H1 (cell line): Measurements from ENCODE around the gene STT3A. TPM values are rescaled to one million over a fixed set of nuclear protein-coding genes. Genes with fewer than 3 reads are reported as not detected.

Experiments used
- CTCF ChIA-PET: fragments of 300-600 bp; sonication (Branson Sonifier 250); formaldehyde crosslinking; loops from one replicate; lab custom pipeline; 2021; ENCODE audit not compliant: partially characterized antibody; lab: Charles Lee
- POLR2A ChIA-PET: fragments of 300-600 bp; sonication (Branson Sonifier 250); formaldehyde crosslinking; loops from one replicate; lab custom pipeline; 2021; ENCODE audit warnings: inconsistent platforms; ENCODE audit not compliant: partially characterized antibody; lab: Charles Lee
- DNase-seq, 2 experiments: peaks; one replicate each; pipeline versions ENCODE4 v3.0.0 to v3.0.0-alpha.2; 2010 to 2022; ENCODE audit warnings: low spot score in 2 of 2, low read depth in 1 of 2, mixed read lengths in 1 of 2
- FAIRE-seq: peaks from 2 replicates; lab custom pipeline; 2011; peaks lifted over from hg19 to GRCh38; lab: Jason Lieb, UNC
- H2AFZ ChIP-seq: 2 replicates; pipeline ENCODE4 v1.8.1; 2012; ENCODE audit warnings: low read length, inconsistent platforms
- H2AK5ac ChIP-seq: 2 replicates; pipeline ENCODE4 v1.6.1; 2013; ENCODE audit warnings: low read depth, low read length
- H2BK120ac ChIP-seq: replicated peaks from 2 replicates; pipeline ENCODE3; 2013; ENCODE audit warnings: low read depth, low read length, inconsistent platforms
- H2BK12ac ChIP-seq: 2 replicates; pipeline ENCODE4 v1.6.1; 2013; ENCODE audit warnings: low read depth, low read length
- H2BK15ac ChIP-seq: 2 replicates; pipeline ENCODE4 v1.6.1; 2013; ENCODE audit warnings: low read length
- H2BK20ac ChIP-seq: 2 replicates; pipeline ENCODE4 v1.6.1; 2013; ENCODE audit warnings: low read length
- H2BK5ac ChIP-seq: 2 replicates; pipeline ENCODE4 v1.6.1; 2013; ENCODE audit warnings: low read depth, low read length
- H3K14ac ChIP-seq: 2 replicates; pipeline ENCODE4 v1.6.1; 2013; ENCODE audit warnings: inconsistent platforms; ENCODE audit not compliant: insufficient read length
- H3K18ac ChIP-seq: 2 replicates; pipeline ENCODE4 v1.6.1; 2013; ENCODE audit warnings: low read length; ENCODE audit errors: extremely low read depth
- H3K23ac ChIP-seq: 2 replicates; pipeline ENCODE4 v1.6.1; 2013; ENCODE audit warnings: inconsistent platforms; ENCODE audit not compliant: insufficient read length
- H3K23me2 ChIP-seq: 2 replicates; pipeline ENCODE4 v1.6.1; 2013; ENCODE audit warnings: low read depth, low read length
- H3K27ac ChIP-seq: 2 replicates; pipeline ENCODE4 v1.6.1; 2011; ENCODE audit warnings: low read depth, low read length, inconsistent platforms
- H3K27me3 ChIP-seq, 4 experiments: replicated peaks in 1 of 4; 1 replicate in 1 of 4; 2 replicates in 3 of 4; pipeline versions ENCODE4 v1.6.1 to v1.8.1; 2011 to 2013; ENCODE audit warnings: low read length in 3 of 4, mild to moderate bottlenecking in 3 of 4, inconsistent platforms in 2 of 4, mixed read lengths in 2 of 4, moderate library complexity in 1 of 4; ENCODE audit not compliant: control insufficient read depth in 3 of 4, insufficient read depth in 3 of 4; ENCODE audit errors: extremely low read depth in 1 of 4
- H3K36me3 ChIP-seq, 4 experiments: 2 replicates each; pipeline versions ENCODE4 v1.6.1 to v1.8.1; 2011 to 2013; ENCODE audit warnings: mild to moderate bottlenecking in 4 of 4, low read length in 3 of 4, moderate library complexity in 2 of 4, control low read depth in 1 of 4, inconsistent platforms in 1 of 4; ENCODE audit not compliant: insufficient read depth in 4 of 4, control insufficient read depth in 2 of 4
- H3K4ac ChIP-seq: replicated peaks from 2 replicates; pipeline ENCODE3; 2013; ENCODE audit warnings: low read length, low read depth, mixed read lengths, inconsistent platforms; ENCODE audit not compliant: insufficient read length
- H3K4me1 ChIP-seq, 4 experiments: replicated peaks in 1 of 4; 1 replicate in 1 of 4; 2 replicates in 3 of 4; pipeline versions ENCODE4 v1.6.1 to v1.8.1; 2011 to 2013; ENCODE audit warnings: low read length in 3 of 4, inconsistent platforms in 2 of 4, mixed read lengths in 1 of 4; ENCODE audit not compliant: insufficient read depth in 4 of 4, control insufficient read depth in 3 of 4
- H3K4me2 ChIP-seq, 2 experiments: 2 replicates each; pipeline versions ENCODE4 v1.6.1 to v1.8.1; 2011 to 2013; ENCODE audit warnings: low read depth in 2 of 2, low read length in 2 of 2, control low read depth in 1 of 2, inconsistent platforms in 1 of 2, mild to moderate bottlenecking in 1 of 2; ENCODE audit not compliant: insufficient read depth in 1 of 2
- H3K4me3 ChIP-seq, 4 experiments: fragments of 200-600, 300-600 bp in 1 of 4; sonication (generic), shearing (Covaris generic), sonication (Bioruptor Twin) in 1 of 4; 2 replicates each; pipeline versions ENCODE4 v1.5.1 to v1.8.1; 2011 to 2016; ENCODE audit warnings: low read length in 4 of 4, low read depth in 3 of 4, control low read depth in 2 of 4, inconsistent platforms in 2 of 4, mild to moderate bottlenecking in 2 of 4, mixed read lengths in 1 of 4, moderate library complexity in 1 of 4; ENCODE audit not compliant: insufficient read depth in 2 of 4; ENCODE audit errors: extremely low read depth in 1 of 4
- H3K56ac ChIP-seq: replicated peaks from 2 replicates; pipeline ENCODE3; 2013; ENCODE audit warnings: low read depth, mild to moderate bottlenecking, mixed read lengths, low read length, inconsistent platforms; ENCODE audit not compliant: insufficient read length
- H3K79me1 ChIP-seq: 2 replicates; pipeline ENCODE4 v1.6.1; 2013; ENCODE audit warnings: low read depth, low read length, control low read depth
- H3K79me2 ChIP-seq, 2 experiments: 2 replicates each; pipeline versions ENCODE4 v1.6.1 to v1.8.1; 2012 to 2013; ENCODE audit warnings: low read length in 2 of 2, mild to moderate bottlenecking in 2 of 2, inconsistent platforms in 1 of 2; ENCODE audit not compliant: insufficient read depth in 2 of 2, control insufficient read depth in 1 of 2
- H3K9ac ChIP-seq, 4 experiments: replicated peaks in 1 of 4; 1 replicate in 1 of 4; 2 replicates in 3 of 4; pipeline versions ENCODE4 v1.6.1 to v1.8.1; 2011 to 2013; ENCODE audit warnings: low read depth in 3 of 4, low read length in 3 of 4, control low read depth in 2 of 4, mild to moderate bottlenecking in 2 of 4, moderate library complexity in 2 of 4, inconsistent platforms in 1 of 4; ENCODE audit errors: extremely low read depth in 1 of 4
- H3K9me3 ChIP-seq, 2 experiments: 2 replicates each; pipeline versions ENCODE4 v1.6.1 to v1.8.1; 2012 to 2013; ENCODE audit warnings: mild to moderate bottlenecking in 2 of 2, moderate library complexity in 2 of 2, control low read depth in 1 of 2, inconsistent platforms in 1 of 2, low read depth in 1 of 2, low read length in 1 of 2, mixed read lengths in 1 of 2; ENCODE audit not compliant: insufficient read depth in 2 of 2
- H4K20me1 ChIP-seq, 2 experiments: replicated peaks in 1 of 2; 2 replicates each; pipeline versions ENCODE3 to v1.8.1; 2011 to 2013; ENCODE audit warnings: inconsistent platforms in 2 of 2, low read length in 2 of 2, mild to moderate bottlenecking in 1 of 2; ENCODE audit not compliant: insufficient read depth in 2 of 2, control insufficient read depth in 1 of 2
- H4K5ac ChIP-seq: 2 replicates; pipeline ENCODE4 v1.6.1; 2013; ENCODE audit warnings: low read length, low read depth, mixed read lengths, inconsistent platforms; ENCODE audit not compliant: insufficient read length
- H4K8ac ChIP-seq: 2 replicates; pipeline ENCODE4 v1.8.0; 2013; ENCODE audit warnings: mild to moderate bottlenecking, moderate library complexity, low read length, inconsistent platforms; ENCODE audit not compliant: insufficient read depth; ENCODE audit errors: extremely low read depth
- H4K91ac ChIP-seq: replicated peaks from 2 replicates; pipeline ENCODE3; 2013; ENCODE audit warnings: low read length, mixed read lengths, inconsistent platforms; ENCODE audit not compliant: insufficient read length
- EGR1 ChIP-seq: IDR thresholded peaks from 2 replicates; pipeline ENCODE4 v1.6.1; 2011; ENCODE audit warnings: low read depth, low read length, borderline replicate concordance
- WGBS, 2 experiments: shearing (Covaris generic) in 1 of 2; methylation state at CpG; one replicate each; pipeline versions ENCODE4 v1.1.6 to v1.1.7; 2013 to 2015; ENCODE audit warnings: low lambda C conversion rate in 2 of 2, mixed read lengths in 2 of 2, inconsistent platforms in 1 of 2, low coverage in 1 of 2, missing lambda C conversion rate in 1 of 2; ENCODE audit not compliant: insufficient replicate concordance in 2 of 2, insufficient coverage in 1 of 2, insufficient read length in 1 of 2; ENCODE audit errors: extremely low coverage in 1 of 2, missing lambda C conversion rate in 1 of 2; 5-methylcytosine and 5-hydroxymethylcytosine counted together
- polyA plus RNA-seq, 7 experiments: library from polyadenylated mRNA; depleted of rRNA in 3 of 7; stranded (reverse) in 5 of 7; unstranded in 2 of 7; fragments of >200 nt in 5 of 7; fragments of 200-250 nt in 2 of 7; gene quantifications; 1 replicate in 5 of 7; 2 replicates in 1 of 7; 4 replicates in 1 of 7; pipeline versions ENCODE4 v1.2.1 to v1.2.3, GENCODE V29; 2011 to 2013; ENCODE audit warnings: missing spikeins in 2 of 7, mixed read lengths in 2 of 7
- total RNA-seq: library from RNA; stranded (reverse); fragmentation: NEBNext Ultra II Directional; extraction: Animal tissue kit (Norgen Biotek cat#: 25700); gene quantifications from 2 replicates; pipeline ENCODE4 v1.2.1, GENCODE V29; 2021

Gene STT3A
- total and polyA plus RNA-seq, 2 of the 8 experiments (the other 6 are each of a cell fraction or from before 2014, with no cell fraction given): 173 to 211 TPM

DNA sequence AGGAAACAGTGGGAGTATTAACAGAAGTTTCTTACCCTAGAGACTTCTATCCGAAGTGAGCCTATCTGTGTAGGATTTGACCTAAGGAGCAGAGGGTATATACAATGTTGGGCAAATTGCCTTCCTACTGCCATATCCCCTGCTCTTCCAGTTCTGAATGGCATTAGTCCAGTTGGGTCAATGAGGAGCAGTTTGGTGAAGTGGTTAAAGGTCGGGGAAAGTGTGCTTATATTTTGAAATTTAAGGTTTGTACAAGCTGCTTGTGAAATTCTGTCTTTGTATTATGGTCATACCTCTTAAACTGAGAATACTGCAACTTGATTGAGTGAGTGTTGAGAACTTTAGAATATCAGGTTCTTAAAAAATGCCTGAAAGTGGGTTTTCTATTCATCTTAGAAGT is 21.7 kb upstream of the STT3A start:
- H3K56ac ChIP-seq: no peak overlapping the region
- peaks cover 2 to 10% (median 5%) of the 10 kb centered on the region in 4 experiments; a peak in 6 of 7 replicates for H3K4me1 ChIP-seq
- H2BK120ac ChIP-seq: no peak overlapping the region
- H4K91ac ChIP-seq: no peak overlapping the region
- FAIRE-seq (no peak), DNase-seq (no peak)
- H2AFZ ChIP-seq: no peak overlapping the region
- no peak overlapping the region for H2BK5ac ChIP-seq
- no peak overlapping the region for H2BK20ac ChIP-seq
- H3K27me3 ChIP-seq: no peaks in the 10 kb centered on the region
- ChIA-PET POLR2A (interaction anchor here (1.2 to 4.5 kb wide), 4 partner anchors 22 to 78 kb away, joined by 3 to 28 read pairs (median 12); partner anchors contain the start of genes CHEK1 and STT3A), CTCF (interaction anchor here (1.2 kb wide), 1 partner anchor 21 kb away, joined by 3 read pairs; the partner anchor contains the start of gene STT3A)
- no peak overlapping the region for H3K9ac ChIP-seq
- H3K23me2 ChIP-seq: peaks cover 6% of the 10 kb centered on the region
- peak overlapping the region in 1 of 4 experiments; percentile 94; a peak in 1 of 8 replicates for H3K4me3 ChIP-seq
- no peak overlapping the region for H2AK5ac ChIP-seq
- no peak overlapping the region for H3K23ac ChIP-seq
- H4K5ac ChIP-seq: no peak overlapping the region
- H3K9me3 ChIP-seq: no peaks in the 10 kb centered on the region
- H4K20me1 ChIP-seq: peaks cover 0 to 4% of the 10 kb centered on the region in 2 experiments
- peaks cover 5 to 18% of the 10 kb centered on the region in 2 experiments; a peak in 3 of 4 replicates for H3K79me2 ChIP-seq
- 97% methylated on average over 2 of the region's 2 CpGs; no CpG with 5 or more reads in 1 of the 2 experiments for WGBS, 2 experiments
- H3K18ac ChIP-seq: no peak overlapping the region
- H3K27ac ChIP-seq: no peak overlapping the region
- H3K4ac ChIP-seq: no peak overlapping the region
- H3K36me3 ChIP-seq: peaks cover 10 to 32% (median 26%) of the 10 kb centered on the region in 4 experiments
- no peak overlapping the region for H2BK12ac ChIP-seq
- peaks cover 3% of the 10 kb centered on the region; the same call in 1 of the 2 replicates for H3K79me1 ChIP-seq
- peak overlapping the region; percentile 82 to 97; a peak in 2 of 4 replicates for H3K4me2 ChIP-seq
- H3K14ac ChIP-seq: no peak overlapping the region
- H4K8ac ChIP-seq: no peak overlapping the region
- no peak overlapping the region for H2BK15ac ChIP-seq
- no peak for TF ChIP-seq EGR1
